ENCODE measurements around the gene SOX6.

SOX6 gene

DNA sequence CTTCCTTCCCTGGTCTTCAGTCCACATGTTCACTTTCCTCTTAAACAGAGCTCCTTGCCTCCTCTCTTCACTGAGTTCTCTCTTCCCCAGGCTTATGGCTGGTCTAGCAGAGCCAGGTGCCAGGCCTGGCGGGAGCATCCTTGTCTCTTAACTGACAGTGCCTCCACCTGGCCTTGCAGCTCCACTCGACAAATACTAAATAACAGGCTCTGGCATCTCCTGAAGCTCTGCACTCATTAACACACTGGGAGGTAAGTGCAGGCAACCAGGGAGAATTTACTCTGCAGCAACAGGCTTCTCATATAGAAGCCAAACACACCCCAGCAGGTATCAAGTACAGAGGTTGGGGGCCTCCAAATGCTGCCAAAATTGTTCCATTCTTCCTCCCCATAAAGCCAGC is 438.1 kb downstream of the SOX6 start:
- no peaks in the 10 kb centered on the region for H3K36me3 ChIP-seq (ENCODE audit: control insufficient read depth, insufficient read depth, low read length)
- TF ChIP-seq, protein P1, sequence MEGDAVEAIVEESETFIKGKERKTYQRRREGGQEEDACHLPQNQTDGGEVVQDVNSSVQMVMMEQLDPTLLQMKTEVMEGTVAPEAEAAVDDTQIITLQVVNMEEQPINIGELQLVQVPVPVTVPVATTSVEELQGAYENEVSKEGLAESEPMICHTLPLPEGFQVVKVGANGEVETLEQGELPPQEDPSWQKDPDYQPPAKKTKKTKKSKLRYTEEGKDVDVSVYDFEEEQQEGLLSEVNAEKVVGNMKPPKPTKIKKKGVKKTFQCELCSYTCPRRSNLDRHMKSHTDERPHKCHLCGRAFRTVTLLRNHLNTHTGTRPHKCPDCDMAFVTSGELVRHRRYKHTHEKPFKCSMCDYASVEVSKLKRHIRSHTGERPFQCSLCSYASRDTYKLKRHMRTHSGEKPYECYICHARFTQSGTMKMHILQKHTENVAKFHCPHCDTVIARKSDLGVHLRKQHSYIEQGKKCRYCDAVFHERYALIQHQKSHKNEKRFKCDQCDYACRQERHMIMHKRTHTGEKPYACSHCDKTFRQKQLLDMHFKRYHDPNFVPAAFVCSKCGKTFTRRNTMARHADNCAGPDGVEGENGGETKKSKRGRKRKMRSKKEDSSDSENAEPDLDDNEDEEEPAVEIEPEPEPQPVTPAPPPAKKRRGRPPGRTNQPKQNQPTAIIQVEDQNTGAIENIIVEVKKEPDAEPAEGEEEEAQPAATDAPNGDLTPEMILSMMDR (IDR thresholded peaks at IDR 0.05; ENCODE audit: insufficient read depth, low read length, poor library complexity, severe bottlenecking): no peak
- H3K27me3 ChIP-seq (replicated peaks; ENCODE audit: control insufficient read depth, insufficient read depth, low read length): no peaks in the 10 kb centered on the region; the same call in 1 of the 2 replicates
- H3K4me3 ChIP-seq (replicated peaks; ENCODE audit: low read depth, low read length): no peak overlapping the region
- DNase-seq (ENCODE audit: extremely low read depth, insufficient read length): no peak

Data from GM06990 (cell line).